GM23338 (cell line): ENCODE measurements around the gene FOXJ3. TPM values are rescaled to one million over a fixed set of nuclear protein-coding genes. Genes with fewer than 3 reads are reported as not detected.

Experiments used
- CREB1 ChIP-seq: fragments of 250-450 bp; sonication (Bioruptor Pico); IDR thresholded peaks from 2 replicates; pipeline ENCODE4 v1.5.0; 2020; ENCODE audit warnings: low read depth, mild to moderate bottlenecking, moderate library complexity
- CTCF ChIP-seq, 2 experiments: fragments of 200-600 bp in 1 of 2; sonication (generic) in 1 of 2; conservative IDR thresholded peaks; 2 replicates each; pipeline versions ENCODE4 v1.5.1 to v1.6.1; 2016 to 2017; ENCODE audit warnings: antibody characterized with exemption in 2 of 2, low read depth in 2 of 2, mild to moderate bottlenecking in 2 of 2, moderate library complexity in 1 of 2
- EZH2phosphoT487 ChIP-seq: fragments of 200-600 bp; sonication (generic); IDR thresholded peaks from one replicate; pipeline ENCODE4 v1.8.1; 2018; ENCODE audit warnings: antibody characterized with exemption; ENCODE audit not compliant: unreplicated experiment
- JUNB ChIP-seq: IDR thresholded peaks from one replicate; pipeline ENCODE4 v1.6.1; 2016; ENCODE audit warnings: antibody characterized with exemption; ENCODE audit not compliant: unreplicated experiment
- NANOG ChIP-seq: IDR thresholded peaks from 2 replicates; pipeline ENCODE4 v1.6.1; 2016; ENCODE audit warnings: antibody characterized with exemption, borderline replicate concordance
- POLR2AphosphoS5 ChIP-seq: IDR thresholded peaks from 2 replicates; pipeline ENCODE4 v1.6.1; 2016; ENCODE audit warnings: antibody characterized with exemption, low read depth
- REST ChIP-seq: IDR thresholded peaks from one replicate; pipeline ENCODE4 v1.6.1; 2018; ENCODE audit warnings: antibody characterized with exemption; ENCODE audit not compliant: unreplicated experiment
- STAT1 ChIP-seq: IDR thresholded peaks from one replicate; pipeline ENCODE4 v1.6.1; 2016; ENCODE audit warnings: antibody characterized with exemption; ENCODE audit not compliant: unreplicated experiment
- ZNF331 ChIP-seq: fragments of 250-450 bp; sonication (Bioruptor Pico); IDR thresholded peaks from 2 replicates; pipeline ENCODE4 v1.5.0; 2020; ENCODE audit warnings: low read depth, mild to moderate bottlenecking, moderate library complexity
- ZNF462 ChIP-seq: fragments of 250-450 bp; sonication (Bioruptor Pico); IDR thresholded peaks from 2 replicates; pipeline ENCODE4 v1.5.0; 2020; ENCODE audit warnings: mild to moderate bottlenecking, moderate library complexity
- polyA plus RNA-seq: library from polyadenylated mRNA; unstranded; fragments of >200 nt; fragmentation: Nextera tagmentation; extraction: Ambion mirVana; gene quantifications from 2 replicates; pipeline ENCODE4 v1.2.1, GENCODE V29; 2016
- total RNA-seq: library from RNA; depleted of rRNA; stranded (reverse); fragments of >200 nt; shearing (Covaris generic); gene quantifications from 2 replicates; pipeline ENCODE4 v1.2.3, GENCODE V29; 2014

FOXJ3 gene
- total and polyA plus RNA-seq, 2 experiments from 2014 or later = 36.6 to 53.3 TPM

GRCh38 chr1:42186152-42186551 lies 148.9 kb downstream of the FOXJ3 start (continued):
- no peak for TF ChIP-seq ZNF462 (CRISPR knock-in tag)
- TF ChIP-seq CREB1 (CRISPR knock-in tag) = no peak
- TF ChIP-seq ZNF331 (CRISPR knock-in tag) = no peak
- TF ChIP-seq REST = no peak
- TF ChIP-seq POLR2AphosphoS5 = no peak
- TF ChIP-seq JUNB = no peak
- TF ChIP-seq CTCF (conservative IDR thresholded peaks at IDR 0.05; ENCODE audit: low read depth in 2 of 2) = no peak
- TF ChIP-seq EZH2phosphoT487 = no peak
- TF ChIP-seq NANOG = no peak
- no peak for TF ChIP-seq STAT1
